Heart left ventricle (tissue), 16 donors: ENCODE measurements around the gene MKRN2OS. TPM values are rescaled to one million over a fixed set of nuclear protein-coding genes. Genes with fewer than 3 reads are reported as not detected.

Experiments
- ATAC-seq, 4 donors: fragments of 200-7000 bp; cut with Tn5 transposase; one replicate each; pipeline ENCODE4 v1.9.1; 2020 to 2022; ENCODE audit warnings: moderate library complexity in 4 of 4, mild to moderate bottlenecking in 3 of 4, moderate number of reproducible peaks in 1 of 4
- DNase-seq, 5 donors: peaks; one replicate each; pipeline ENCODE4 v3.0.0-alpha.2; 2020
- H3K27ac ChIP-seq, 12 donors: fragments of 200-600 bp; sonication (generic) in 4 of 12; one replicate each; pipeline versions ENCODE4 v1.5.0 to v1.8.0; 2016 to 2022; ENCODE audit warnings: mild to moderate bottlenecking in 2 of 12
- H3K27me3 ChIP-seq, 9 donors: fragments of 200-600 bp; sonication (generic) in 2 of 9; one replicate each; pipeline versions ENCODE4 v1.5.1 to v1.8.0; 2016 to 2022; ENCODE audit warnings: mild to moderate bottlenecking in 3 of 9
- H3K36me3 ChIP-seq, 9 donors: fragments of 200-600 bp; sonication (generic) in 2 of 9; one replicate each; pipeline versions ENCODE4 v1.5.0 to v1.8.0; 2018 to 2022; ENCODE audit warnings: mild to moderate bottlenecking in 2 of 9
- H3K4me1 ChIP-seq, 12 donors: fragments of 200-600 bp; sonication (generic) in 4 of 12; one replicate each; pipeline versions ENCODE4 v1.5.0 to v1.8.0; 2016 to 2022; ENCODE audit warnings: mild to moderate bottlenecking in 3 of 12
- H3K4me3 ChIP-seq, 12 donors: fragments of 200-600 bp; sonication (generic) in 4 of 12; one replicate each; pipeline versions ENCODE4 v1.5.0 to v1.8.0; 2017 to 2022; ENCODE audit warnings: mild to moderate bottlenecking in 9 of 12, moderate library complexity in 4 of 12
- H3K9me3 ChIP-seq, 12 donors: fragments of 200-600 bp; sonication (generic) in 4 of 12; one replicate each; pipeline versions ENCODE4 v1.5.0 to v1.8.0; 2016 to 2022; ENCODE audit warnings: mild to moderate bottlenecking in 1 of 12
- CTCF ChIP-seq, 12 donors: fragments of 200-600 bp; sonication (generic) in 4 of 12; IDR thresholded peaks; one replicate each; pipeline versions ENCODE4 v1.5.0 to v1.8.0; 2018 to 2022; ENCODE audit warnings: antibody characterized with exemption in 12 of 12, mild to moderate bottlenecking in 5 of 12
- POLR2A ChIP-seq, 2 donors: fragments of 450-650 bp; IDR thresholded peaks; one replicate each; pipeline ENCODE4 v1.6.1; 2017; ENCODE audit warnings: antibody characterized with exemption in 2 of 2, mild to moderate bottlenecking in 2 of 2, moderate library complexity in 2 of 2
- WGBS, 4 donors: extraction: QIAGEN DNeasy Blood & Tissue Kit in 2 of 4; methylation state at CpG; one replicate each; pipeline versions ENCODE4 v1.1.5 to v1.1.7; 2013 to 2018; 5-methylcytosine and 5-hydroxymethylcytosine counted together
- intact Hi-C, 10 donors: fragments of 100-400 bp; cut with DNase I; formaldehyde crosslinking; loops; one replicate each; pipeline versions ENCODE4 v1.11.1 to v1.14.2; 2022
- polyA plus RNA-seq, 2 donors: library from polyadenylated mRNA; stranded (reverse); fragments of 200-250 nt; gene quantifications; one replicate each; pipeline ENCODE4 v1.2.3, GENCODE V29; 2013
- total RNA-seq, 9 donors: library from RNA; depleted of rRNA in 2 of 9; stranded (reverse); fragments of >200 nt in 2 of 9; fragmentation: NEBNext Ultra II Directional in 3 of 9; extraction: Animal tissue kit (Norgen Biotek cat#: 25700) in 3 of 9; gene quantifications; one replicate each; pipeline versions ENCODE4 v1.1.0 to v1.2.4, GENCODE V29; 2016 to 2023
- donor health status: ischemic (EF 13 %, LVEDD 7.1; RV severe dilation, severe dysfunction).
- donor health status: healthy with polysubstance abuse.
- donor health status: DM: no; HTN: yes; CAD: no.
- donor health status: DM: no; HTN: no; CAD: no.
- donor health status: ischemic (EF 25% LVEDD 6.9; RV normal size, moderate dysfunction).
- donor health status: ischemic (EF 25% LVEDD 5.7; RV mildly dilated, moderate dysfunction).
- donor health status: healthy.
- donor health status: DM: yes; HTN: yes; CAD: no.
- donor health status: ischemic (EF 35%, LVEDD 5.7; RV mildly dilated, moderate dysfunction).
- donor health status: nonischemic (EF 11% LVEDD 7.7; RV severe dilation, severe dysfunction).
- donor health status: DM: yes; HTN: yes; CAD: no.
- donor health status: PGD.
- donor health status: ischemic (EF 29% LVEDD 5.4; RV normal size, mild dysfunction).
- donor health status: nonischemic (EF 23%, LVEDD 6.1; RV moderate dilation, normal function).

MKRN2OS gene
- total and polyA plus RNA-seq, 11 donors = 0.42 to 11.4 (median 1.1) TPM; not detected in 4

GRCh38 chr3:12515631-12516030, 29.7 kb downstream of the MKRN2OS start:
- ATAC-seq (no peak), DNase-seq (no peak)
- H3K36me3 ChIP-seq = peaks cover 0 to 10% (median 3%) of the 10 kb centered on the region in 9 donors
- H3K9me3 ChIP-seq = no peaks in the 10 kb centered on the region
- intact Hi-C loops = no loop called here
- H3K4me3 ChIP-seq = no peak overlapping the region
- no peak for TF ChIP-seq CTCF (IDR thresholded peaks at IDR 0.05)
- TF ChIP-seq POLR2A (IDR thresholded peaks at IDR 0.05) = no peak
- H3K4me1 ChIP-seq = peaks cover 0 to 30% (median 2%) of the 10 kb centered on the region in 12 donors
- H3K27me3 ChIP-seq = no peaks in the 10 kb centered on the region
- no peak overlapping the region for H3K27ac ChIP-seq

- TF ChIP-seq POLR2A (IDR thresholded peaks at IDR 0.05) = no peak
- no peak for TF ChIP-seq CTCF (IDR thresholded peaks at IDR 0.05)
- H3K27me3 ChIP-seq = no peaks in the 10 kb centered on the region
- 72 to 76% (median 73%) methylated on average over 5 of the region's 5 CpGs for WGBS, 4 donors
- DNase-seq (peak in 2 of 5 donors; percentile 35 to 67), ATAC-seq (peak; percentile 91 to 92 (median 92))
- H3K4me3 ChIP-seq = no peak overlapping the region
- peaks cover 0 to 30% (median 2%) of the 10 kb centered on the region in 12 donors for H3K4me1 ChIP-seq
- intact Hi-C loops = no loop called here
- H3K27ac ChIP-seq = peak overlapping the region in 11 of 12 donors; percentile 14 to 74 (median 54)
- peaks cover 0 to 16% (median 7%) of the 10 kb centered on the region in 9 donors for H3K36me3 ChIP-seq
- no peaks in the 10 kb centered on the region for H3K9me3 ChIP-seq
Observed at GRCh38 chr3:12513694-12514446, 31.4 kb downstream of the MKRN2OS start.

- TF ChIP-seq CTCF (IDR thresholded peaks at IDR 0.05) (no peak), POLR2A (IDR thresholded peaks at IDR 0.05) (no peak)
- Histone ChIP-seq H3K36me3 (peaks cover 0 to 22% (median 7%) of the 10 kb centered on the region in 9 donors), H3K4me1 (peaks cover 0 to 27% (median 2%) of the 10 kb centered on the region in 12 donors), H3K4me3 (no peak overlapping the region), H3K9me3 (no peaks in the 10 kb centered on the region), H3K27ac (peak overlapping the region in 2 of 12 donors; percentile 73 to 74), H3K27me3 (no peaks in the 10 kb centered on the region)
- 72 to 80% (median 76%) methylated on average over 4 of the region's 4 CpGs for WGBS, 4 donors
- DNase-seq (no peak), ATAC-seq (no peak)
- intact Hi-C loops = no loop called here
Observed at GRCh38 chr3:12512534-12513118, 32.7 kb downstream of the MKRN2OS start.

GRCh38 chr3:12509466-12509865, 35.8 kb downstream of the MKRN2OS start:
- intact Hi-C loops = no loop called here
- Histone ChIP-seq H3K4me3 (no peak overlapping the region), H3K36me3 (peaks cover 0 to 45% (median 22%) of the 10 kb centered on the region in 9 donors), H3K27ac (no peak overlapping the region), H3K4me1 (peaks cover 0 to 18% (median 2%) of the 10 kb centered on the region in 12 donors), H3K9me3 (no peaks in the 10 kb centered on the region), H3K27me3 (no peaks in the 10 kb centered on the region)
- ATAC-seq (no peak), DNase-seq (no peak)
- 86 to 90% (median 89%) methylated on average over 3 of the region's 3 CpGs for WGBS, 4 donors
- TF ChIP-seq POLR2A (IDR thresholded peaks at IDR 0.05) = no peak
- no peak for TF ChIP-seq CTCF (IDR thresholded peaks at IDR 0.05)
